Measurements from ENCODE around the gene EML6.

DNA sequence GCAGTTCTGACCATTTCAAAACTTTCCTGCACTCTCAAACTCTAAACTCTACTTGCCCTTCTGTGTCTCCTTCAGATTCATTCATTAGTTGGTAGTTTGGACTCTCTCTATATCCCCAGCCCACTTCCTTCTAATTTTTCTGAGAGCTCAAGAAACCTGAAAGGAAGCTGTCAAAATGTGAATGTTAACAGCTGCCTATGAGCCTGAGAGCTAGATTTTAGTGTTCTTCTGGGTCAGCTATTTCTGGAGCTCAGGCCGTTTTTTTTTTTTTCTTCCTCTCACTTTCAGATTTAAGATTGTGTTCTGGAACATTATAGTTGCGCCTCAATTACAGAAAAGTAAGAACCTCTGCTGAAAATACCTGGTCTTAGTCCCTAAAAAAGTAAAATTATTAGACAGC lies 253.7 kb downstream of the EML6 start:
- TF ChIP-seq POLR2A (IDR thresholded peaks at IDR 0.05) (no peak), POLR2AphosphoS5 (IDR thresholded peaks at IDR 0.05) (no peak), EP300 (IDR thresholded peaks at IDR 0.05) (no peak)
- TF ChIP-seq, protein P1, sequence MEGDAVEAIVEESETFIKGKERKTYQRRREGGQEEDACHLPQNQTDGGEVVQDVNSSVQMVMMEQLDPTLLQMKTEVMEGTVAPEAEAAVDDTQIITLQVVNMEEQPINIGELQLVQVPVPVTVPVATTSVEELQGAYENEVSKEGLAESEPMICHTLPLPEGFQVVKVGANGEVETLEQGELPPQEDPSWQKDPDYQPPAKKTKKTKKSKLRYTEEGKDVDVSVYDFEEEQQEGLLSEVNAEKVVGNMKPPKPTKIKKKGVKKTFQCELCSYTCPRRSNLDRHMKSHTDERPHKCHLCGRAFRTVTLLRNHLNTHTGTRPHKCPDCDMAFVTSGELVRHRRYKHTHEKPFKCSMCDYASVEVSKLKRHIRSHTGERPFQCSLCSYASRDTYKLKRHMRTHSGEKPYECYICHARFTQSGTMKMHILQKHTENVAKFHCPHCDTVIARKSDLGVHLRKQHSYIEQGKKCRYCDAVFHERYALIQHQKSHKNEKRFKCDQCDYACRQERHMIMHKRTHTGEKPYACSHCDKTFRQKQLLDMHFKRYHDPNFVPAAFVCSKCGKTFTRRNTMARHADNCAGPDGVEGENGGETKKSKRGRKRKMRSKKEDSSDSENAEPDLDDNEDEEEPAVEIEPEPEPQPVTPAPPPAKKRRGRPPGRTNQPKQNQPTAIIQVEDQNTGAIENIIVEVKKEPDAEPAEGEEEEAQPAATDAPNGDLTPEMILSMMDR (IDR thresholded peaks at IDR 0.05), result no peak

Measured in upper lobe of left lung (tissue), 4 donors.